ENCODE data around the gene REM2. TPM values are rescaled to one million over a fixed set of nuclear protein-coding genes. Genes with fewer than 3 reads are reported as not detected.
"Not testable (repeated sequence)": the region's sequence is repeated elsewhere in the genome, so short reads cannot be mapped to it uniquely, and the experiment has no call there.

REM2 gene
- total RNA-seq, 2 experiments from 2014 or later, result 9.2 to 9.4 TPM

DNA sequence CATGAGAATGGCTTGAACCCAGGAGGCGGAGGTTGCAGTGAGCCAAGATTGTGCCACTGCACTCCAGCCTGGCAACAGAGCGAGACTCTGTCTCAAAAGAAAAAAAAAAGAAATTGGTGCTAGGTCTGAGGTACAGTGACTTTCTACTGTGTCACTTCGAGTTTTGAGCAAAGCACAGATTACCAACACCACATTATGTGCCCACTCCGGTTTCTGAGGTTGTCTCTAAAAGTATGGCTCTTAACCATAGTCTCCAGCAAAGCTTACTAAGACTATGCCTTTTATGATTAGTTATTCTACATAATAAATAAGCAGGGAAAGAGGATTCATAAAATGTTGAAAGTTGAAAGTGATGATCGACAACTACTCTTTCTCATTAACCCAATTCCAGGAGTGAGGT lies 27.9 kb downstream of the REM2 start:
- H3K9me3 ChIP-seq (ENCODE audit: control insufficient read depth in 1 of 2, insufficient read depth in 1 of 2, low read length in 2 of 2), result no peaks in the 10 kb centered on the region
- H3K27ac Mint-ChIP-seq, result no peak overlapping the region
- H3K4me1 Mint-ChIP-seq (ENCODE audit: low read depth), result peaks cover 25% of the 10 kb centered on the region
- peaks cover 53% of the 10 kb centered on the region for H3K36me3 ChIP-seq (ENCODE audit: insufficient read depth, low read length)
- no peaks in the 10 kb centered on the region for H3K27me3 Mint-ChIP-seq
- no peak overlapping the region for H3K4me3 Mint-ChIP-seq
- peaks cover 67% of the 10 kb centered on the region for H3K36me3 Mint-ChIP-seq (ENCODE audit: low read depth)
- ChIA-PET POLR2A (no interaction called here), CTCF (no interaction called here)
- intact Hi-C loops (cut with DNase I, micrococcal nuclease), result no loop called here
- DNase-seq (no peak), ATAC-seq (ENCODE audit: poor library complexity) (no peak)
- H3K4me1 ChIP-seq (ENCODE audit: insufficient read depth, low read length), result peaks cover 12% of the 10 kb centered on the region
- H3K27me3 ChIP-seq (ENCODE audit: control insufficient read depth in 1 of 2, insufficient read depth in 2 of 2, low read length in 2 of 2), result no peaks in the 10 kb centered on the region
- H3K9me3 Mint-ChIP-seq, result no peaks in the 10 kb centered on the region
- TF ChIP-seq, protein P1, sequence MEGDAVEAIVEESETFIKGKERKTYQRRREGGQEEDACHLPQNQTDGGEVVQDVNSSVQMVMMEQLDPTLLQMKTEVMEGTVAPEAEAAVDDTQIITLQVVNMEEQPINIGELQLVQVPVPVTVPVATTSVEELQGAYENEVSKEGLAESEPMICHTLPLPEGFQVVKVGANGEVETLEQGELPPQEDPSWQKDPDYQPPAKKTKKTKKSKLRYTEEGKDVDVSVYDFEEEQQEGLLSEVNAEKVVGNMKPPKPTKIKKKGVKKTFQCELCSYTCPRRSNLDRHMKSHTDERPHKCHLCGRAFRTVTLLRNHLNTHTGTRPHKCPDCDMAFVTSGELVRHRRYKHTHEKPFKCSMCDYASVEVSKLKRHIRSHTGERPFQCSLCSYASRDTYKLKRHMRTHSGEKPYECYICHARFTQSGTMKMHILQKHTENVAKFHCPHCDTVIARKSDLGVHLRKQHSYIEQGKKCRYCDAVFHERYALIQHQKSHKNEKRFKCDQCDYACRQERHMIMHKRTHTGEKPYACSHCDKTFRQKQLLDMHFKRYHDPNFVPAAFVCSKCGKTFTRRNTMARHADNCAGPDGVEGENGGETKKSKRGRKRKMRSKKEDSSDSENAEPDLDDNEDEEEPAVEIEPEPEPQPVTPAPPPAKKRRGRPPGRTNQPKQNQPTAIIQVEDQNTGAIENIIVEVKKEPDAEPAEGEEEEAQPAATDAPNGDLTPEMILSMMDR (IDR thresholded peaks at IDR 0.05), result no peak
- H3K4me3 ChIP-seq (ENCODE audit: low read length), result no peak overlapping the region
- no peak overlapping the region for H3K27ac ChIP-seq (ENCODE audit: low read depth in 1 of 2, low read length in 2 of 2)

DNA sequence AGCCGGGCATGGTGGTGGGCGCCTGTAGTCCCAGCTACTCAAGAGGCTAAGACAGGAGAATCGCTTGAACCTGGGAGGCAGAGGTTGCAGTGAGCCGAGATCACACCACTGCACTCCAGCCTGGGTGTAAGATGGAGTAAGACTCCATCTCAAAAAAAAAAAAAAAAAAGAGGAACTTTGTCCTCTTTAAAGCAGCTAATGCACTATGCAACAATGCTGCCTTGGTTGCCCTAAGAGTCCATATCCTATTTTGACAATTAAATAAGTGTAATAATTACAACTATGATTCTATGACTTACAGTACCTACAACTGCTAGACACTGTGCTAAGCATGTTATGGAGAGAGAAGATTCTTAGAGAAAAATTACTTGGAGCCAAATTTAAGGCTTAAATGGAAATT lies 31.8 kb downstream of the REM2 start:
- not testable (repeated sequence) for H3K27ac ChIP-seq (ENCODE audit: low read depth in 1 of 2, low read length in 2 of 2); H3K9me3 Mint-ChIP-seq; H3K4me3 Mint-ChIP-seq; DNase-seq; H3K9me3 ChIP-seq (ENCODE audit: control insufficient read depth in 1 of 2, insufficient read depth in 1 of 2, low read length in 2 of 2); H3K27me3 ChIP-seq (ENCODE audit: control insufficient read depth in 1 of 2, insufficient read depth in 2 of 2, low read length in 2 of 2); H3K27me3 Mint-ChIP-seq; H3K4me3 ChIP-seq (ENCODE audit: low read length); ATAC-seq (ENCODE audit: poor library complexity)
- ChIA-PET POLR2A (interaction anchor here (0.9 to 1.9 kb wide), 2 partner anchors 15 to 149 kb away, joined by 3 to 6 read pairs; partner anchors contain the start of genes OXA1L and PRMT5), CTCF (interaction anchor here (0.7 to 1.4 kb wide), 4 partner anchors 28 to 70 kb away, joined by 3 read pairs; no protein-coding TSS in a partner anchor)
- Histone ChIP-seq H3K36me3 (ENCODE audit: insufficient read depth, low read length) (peaks cover 21% of the 10 kb centered on the region), H3K4me1 (ENCODE audit: insufficient read depth, low read length) (peaks cover 37% of the 10 kb centered on the region)
- Mint-ChIP-seq H3K4me1 (ENCODE audit: low read depth) (peaks cover 56% of the 10 kb centered on the region), H3K36me3 (ENCODE audit: low read depth) (peaks cover 59% of the 10 kb centered on the region), H3K27ac (peak overlapping the region; percentile 39)
- intact Hi-C loops (cut with DNase I, micrococcal nuclease), result loop anchor here in 1 of 2 experiments (5.0 kb wide), 1 partner anchor 148 kb away; the partner anchor contains the start of gene OXA1L

DNA sequence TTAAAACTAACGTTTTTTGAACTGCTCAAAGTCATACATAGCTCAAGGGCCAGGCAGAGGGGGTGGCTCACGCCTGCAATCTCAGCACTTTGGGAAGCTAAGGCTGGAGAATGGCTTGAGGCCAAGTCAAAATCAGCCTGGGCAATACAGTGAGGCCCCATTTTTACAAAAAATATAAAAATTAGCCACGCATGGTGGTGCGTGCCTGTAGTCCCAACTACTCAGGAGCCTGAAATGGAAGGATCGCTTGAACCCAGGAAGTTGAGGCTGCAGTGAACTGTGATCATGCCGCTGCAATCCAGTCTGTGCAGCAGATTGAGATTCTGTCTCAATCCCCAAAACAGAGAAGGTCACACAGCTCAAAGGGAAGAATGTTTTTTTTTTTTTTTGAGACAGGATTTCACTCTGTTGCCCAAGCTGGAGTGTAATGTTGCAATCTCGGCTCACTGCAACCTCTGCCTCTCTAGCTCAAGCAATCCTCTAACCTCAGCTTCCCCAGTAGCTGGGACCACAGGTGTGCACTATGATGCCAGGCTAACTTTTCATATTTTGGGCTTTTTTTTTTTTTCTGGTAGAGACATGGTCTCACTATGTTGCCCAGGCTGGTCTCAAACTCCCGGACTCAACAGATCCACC lies 33.0 kb downstream of the REM2 start:
- ChIA-PET POLR2A (interaction anchor here (5.6 kb wide), 1 partner anchor 14 kb away, joined by 68 read pairs; the partner anchor contains the start of gene PRMT5), CTCF (interaction anchor here (0.7 to 2.1 kb wide), 5 partner anchors 12 to 93 kb away, joined by 3 to 5 read pairs (median 3); no protein-coding TSS in a partner anchor)
- Mint-ChIP-seq H3K4me1 (ENCODE audit: low read depth) (peaks cover 59% of the 10 kb centered on the region), H3K9me3 (no peaks in the 10 kb centered on the region), H3K27ac (peak overlapping the region; percentile 100), H3K27me3 (peaks cover 4% of the 10 kb centered on the region), H3K4me3 (peak overlapping the region; percentile 88), H3K36me3 (ENCODE audit: low read depth) (peaks cover 61% of the 10 kb centered on the region)
- Histone ChIP-seq H3K4me3 (ENCODE audit: low read length) (no peak overlapping the region), H3K36me3 (ENCODE audit: insufficient read depth, low read length) (peaks cover 16% of the 10 kb centered on the region), H3K9me3 (ENCODE audit: control insufficient read depth in 1 of 2, insufficient read depth in 1 of 2, low read length in 2 of 2) (no peaks in the 10 kb centered on the region), H3K27ac (ENCODE audit: low read depth in 1 of 2, low read length in 2 of 2) (no peak overlapping the region), H3K4me1 (ENCODE audit: insufficient read depth, low read length) (peaks cover 41% of the 10 kb centered on the region), H3K27me3 (ENCODE audit: control insufficient read depth in 1 of 2, insufficient read depth in 2 of 2, low read length in 2 of 2) (no peaks in the 10 kb centered on the region)
- DNase-seq (peak in 2 of 14 experiments; percentile 42 to 48), ATAC-seq (ENCODE audit: poor library complexity) (no peak)
- intact Hi-C loops (cut with DNase I, micrococcal nuclease), result loop anchor here in 1 of 2 experiments (2.0 to 5.0 kb wide), 3 partner anchors 27 to 329 kb away; partner anchors contain the start of gene OXA1L
- TF ChIP-seq, protein P1 (IDR thresholded peaks at IDR 0.05), result no peak
